Panc1 (cell line): Measurements from ENCODE around the gene TMA16. TPM values are rescaled to one million over a fixed set of nuclear protein-coding genes. Genes with fewer than 3 reads are reported as not detected.
A peak's percentile ranks its signal among the peaks of the same experiment; 100 is the strongest.

Experiments
- ATAC-seq: fragments of 200-7000 bp; cut with Tn5 transposase; 2 replicates; pipeline ENCODE4 v1.9.1; 2020; ENCODE audit warnings: mild to moderate bottlenecking, moderate library complexity
- BruUV-seq: library from RNA; stranded (reverse); fragments of 400-500 nt; replicated peaks from 2 replicates; lab custom pipeline; 2021; lab: Mats Ljungman, UMichigan
- CTCF ChIA-PET: fragments of 300-600 bp; sonication (Branson Sonifier 250); formaldehyde crosslinking; loops from one replicate; lab custom pipeline; 2022; ENCODE audit warnings: antibody characterized with exemption; lab: Charles Lee
- POLR2A ChIA-PET: fragments of 300-600 bp; sonication (Branson Sonifier 250); formaldehyde crosslinking; loops from one replicate; lab custom pipeline; 2022; ENCODE audit warnings: antibody characterized with exemption; lab: Charles Lee
- DNase-seq: peaks from one replicate; pipeline ENCODE4 v3.0.0-alpha.2; 2010; ENCODE audit warnings: low read depth, low spot score
- H3K27ac ChIP-seq: 2 replicates; pipeline ENCODE4 v1.5.1; 2011; ENCODE audit warnings: mild to moderate bottlenecking, low read length, inconsistent platforms
- H3K27me3 ChIP-seq: fragments of 200-500 bp; sonication (Bioruptor generic); 2 replicates; pipeline ENCODE4 v1.6.0; 2014; ENCODE audit warnings: low read length, inconsistent platforms; ENCODE audit not compliant: control insufficient read depth, insufficient read depth
- H3K36me3 ChIP-seq: fragments of 200-500 bp; sonication (Bioruptor generic); 2 replicates; pipeline ENCODE4 v1.5.1; 2014; ENCODE audit warnings: inconsistent platforms, mild to moderate bottlenecking, low read length, moderate library complexity; ENCODE audit not compliant: control insufficient read depth, insufficient read depth
- H3K4me1 ChIP-seq: 2 replicates; pipeline ENCODE4 v1.5.1; 2011; ENCODE audit warnings: inconsistent platforms, mild to moderate bottlenecking, low read length, moderate library complexity; ENCODE audit not compliant: control insufficient read depth, insufficient read depth
- H3K4me3 ChIP-seq, 2 experiments: 2 replicates each; pipeline ENCODE4 v1.5.1; 2011 to 2012; ENCODE audit warnings: low read depth in 2 of 2, low read length in 2 of 2, mild to moderate bottlenecking in 2 of 2, inconsistent platforms in 1 of 2, moderate library complexity in 1 of 2
- H3K9me3 ChIP-seq: fragments of 200-500 bp; sonication (Bioruptor generic); 2 replicates; pipeline ENCODE4 v1.5.1; 2014; ENCODE audit warnings: low read depth, mild to moderate bottlenecking, inconsistent platforms, low read length, moderate library complexity; ENCODE audit not compliant: control insufficient read depth, insufficient read depth
- POLR2AphosphoS5 ChIP-seq: IDR thresholded peaks from 2 replicates; pipeline ENCODE4 v1.6.1; 2012; ENCODE audit warnings: mild to moderate bottlenecking, low read depth, low read length, moderate library complexity
- SIN3A ChIP-seq: IDR thresholded peaks from 2 replicates; pipeline ENCODE4 v1.6.1; 2012; ENCODE audit warnings: low read depth, mild to moderate bottlenecking, low read length, moderate library complexity, borderline replicate concordance; ENCODE audit not compliant: insufficient read depth
- TCF7L2 ChIP-seq: IDR thresholded peaks from 2 replicates; pipeline ENCODE4 v1.6.1; 2011; ENCODE audit warnings: mild to moderate bottlenecking, low read depth, low read length, inconsistent platforms
- in situ Hi-C: cut with HindIII; loops from 2 replicates; pipeline ENCODE4 v1.10.0; 2016; ENCODE audit warnings: low sequenced_read_pairs, low pct_unique_long_range_greater_than_20kb
- intact Hi-C: fragments of 100-400 bp; cut with micrococcal nuclease; formaldehyde crosslinking; loops from one replicate; pipeline ENCODE4 v1.10.0; 2022; ENCODE audit not compliant: unreplicated experiment
- total RNA-seq: library from RNA; stranded (reverse); gene quantifications from one replicate; pipeline ENCODE4 v1.2.1, GENCODE V29; 2021; ENCODE audit not compliant: unreplicated experiment
- TF ChIP-seq, protein P1 (sequence below): fragments of 450-650 bp; IDR thresholded peaks from 2 replicates; pipeline ENCODE4 v1.5.1; 2017; ENCODE audit warnings: mild to moderate bottlenecking
- TF ChIP-seq, protein P2 (sequence below), 2 experiments: IDR thresholded peaks; 2 replicates each; pipeline ENCODE4 v1.6.1; 2011 to 2012; ENCODE audit warnings: low read depth in 2 of 2, control low read depth in 1 of 2, low read length in 1 of 2, mild to moderate bottlenecking in 1 of 2, moderate library complexity in 1 of 2; ENCODE audit not compliant: insufficient read depth in 1 of 2

TMA16 gene
- total RNA-seq, 1 experiment from 2014 or later, result 26.9 TPM

DNA sequence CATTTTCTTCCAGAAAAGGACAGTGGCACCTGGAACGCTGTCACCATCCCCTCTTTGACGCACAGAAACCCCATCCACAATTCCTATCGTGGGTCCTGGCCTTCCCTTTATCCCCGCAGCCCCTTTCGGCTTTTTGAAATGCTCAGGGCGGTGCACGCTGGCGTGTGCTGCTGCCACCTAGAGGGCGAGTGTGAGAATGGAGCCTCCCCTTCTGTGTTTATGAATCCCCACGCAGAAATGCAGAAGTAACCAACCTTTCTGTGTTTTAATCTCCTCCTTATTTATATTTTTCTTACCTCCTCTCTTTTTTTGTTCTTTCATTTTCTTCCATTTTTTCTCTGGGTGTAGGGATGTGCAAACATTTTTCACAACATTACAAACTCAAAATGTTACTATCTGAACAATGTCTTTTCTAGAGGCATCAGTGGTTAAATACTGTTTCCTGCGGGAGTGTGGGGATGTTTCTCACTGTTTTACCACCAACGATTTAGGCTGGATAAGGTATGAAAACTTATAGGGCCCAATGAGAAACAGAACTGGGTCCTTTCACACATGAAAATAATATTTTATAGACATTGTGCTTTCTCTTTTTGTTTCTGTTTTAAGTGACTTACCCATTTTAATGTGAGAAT is 50.0 kb downstream of the TMA16 start:
- DNase-seq (no peak), ATAC-seq (peak; percentile 77)
- intact Hi-C loops, result loop anchor here (1.0 to 5.0 kb wide), 3 partner anchors 59 to 1047 kb away; partner anchors contain the start of gene NPY1R
- ChIA-PET CTCF (no interaction called here), POLR2A (no interaction called here)
- no peak overlapping the region for H3K27ac ChIP-seq
- no peaks in the 10 kb centered on the region for H3K36me3 ChIP-seq
- H3K9me3 ChIP-seq, result no peaks in the 10 kb centered on the region
- in situ Hi-C loops, result no loop called here
- H3K4me3 ChIP-seq, result peak overlapping the region; percentile 31 to 53
- no peaks in the 10 kb centered on the region; the same call in 1 of the 2 replicates for H3K4me1 ChIP-seq
- BruUV-seq, result no TSS peak
- H3K27me3 ChIP-seq, result no peaks in the 10 kb centered on the region
- TF ChIP-seq, protein P1, sequence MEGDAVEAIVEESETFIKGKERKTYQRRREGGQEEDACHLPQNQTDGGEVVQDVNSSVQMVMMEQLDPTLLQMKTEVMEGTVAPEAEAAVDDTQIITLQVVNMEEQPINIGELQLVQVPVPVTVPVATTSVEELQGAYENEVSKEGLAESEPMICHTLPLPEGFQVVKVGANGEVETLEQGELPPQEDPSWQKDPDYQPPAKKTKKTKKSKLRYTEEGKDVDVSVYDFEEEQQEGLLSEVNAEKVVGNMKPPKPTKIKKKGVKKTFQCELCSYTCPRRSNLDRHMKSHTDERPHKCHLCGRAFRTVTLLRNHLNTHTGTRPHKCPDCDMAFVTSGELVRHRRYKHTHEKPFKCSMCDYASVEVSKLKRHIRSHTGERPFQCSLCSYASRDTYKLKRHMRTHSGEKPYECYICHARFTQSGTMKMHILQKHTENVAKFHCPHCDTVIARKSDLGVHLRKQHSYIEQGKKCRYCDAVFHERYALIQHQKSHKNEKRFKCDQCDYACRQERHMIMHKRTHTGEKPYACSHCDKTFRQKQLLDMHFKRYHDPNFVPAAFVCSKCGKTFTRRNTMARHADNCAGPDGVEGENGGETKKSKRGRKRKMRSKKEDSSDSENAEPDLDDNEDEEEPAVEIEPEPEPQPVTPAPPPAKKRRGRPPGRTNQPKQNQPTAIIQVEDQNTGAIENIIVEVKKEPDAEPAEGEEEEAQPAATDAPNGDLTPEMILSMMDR, result peak; percentile 90
- TF ChIP-seq, protein P2, sequence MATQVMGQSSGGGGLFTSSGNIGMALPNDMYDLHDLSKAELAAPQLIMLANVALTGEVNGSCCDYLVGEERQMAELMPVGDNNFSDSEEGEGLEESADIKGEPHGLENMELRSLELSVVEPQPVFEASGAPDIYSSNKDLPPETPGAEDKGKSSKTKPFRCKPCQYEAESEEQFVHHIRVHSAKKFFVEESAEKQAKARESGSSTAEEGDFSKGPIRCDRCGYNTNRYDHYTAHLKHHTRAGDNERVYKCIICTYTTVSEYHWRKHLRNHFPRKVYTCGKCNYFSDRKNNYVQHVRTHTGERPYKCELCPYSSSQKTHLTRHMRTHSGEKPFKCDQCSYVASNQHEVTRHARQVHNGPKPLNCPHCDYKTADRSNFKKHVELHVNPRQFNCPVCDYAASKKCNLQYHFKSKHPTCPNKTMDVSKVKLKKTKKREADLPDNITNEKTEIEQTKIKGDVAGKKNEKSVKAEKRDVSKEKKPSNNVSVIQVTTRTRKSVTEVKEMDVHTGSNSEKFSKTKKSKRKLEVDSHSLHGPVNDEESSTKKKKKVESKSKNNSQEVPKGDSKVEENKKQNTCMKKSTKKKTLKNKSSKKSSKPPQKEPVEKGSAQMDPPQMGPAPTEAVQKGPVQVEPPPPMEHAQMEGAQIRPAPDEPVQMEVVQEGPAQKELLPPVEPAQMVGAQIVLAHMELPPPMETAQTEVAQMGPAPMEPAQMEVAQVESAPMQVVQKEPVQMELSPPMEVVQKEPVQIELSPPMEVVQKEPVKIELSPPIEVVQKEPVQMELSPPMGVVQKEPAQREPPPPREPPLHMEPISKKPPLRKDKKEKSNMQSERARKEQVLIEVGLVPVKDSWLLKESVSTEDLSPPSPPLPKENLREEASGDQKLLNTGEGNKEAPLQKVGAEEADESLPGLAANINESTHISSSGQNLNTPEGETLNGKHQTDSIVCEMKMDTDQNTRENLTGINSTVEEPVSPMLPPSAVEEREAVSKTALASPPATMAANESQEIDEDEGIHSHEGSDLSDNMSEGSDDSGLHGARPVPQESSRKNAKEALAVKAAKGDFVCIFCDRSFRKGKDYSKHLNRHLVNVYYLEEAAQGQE (IDR thresholded peaks at IDR 0.05; ENCODE audit: insufficient read depth in 1 of 2, low read depth in 2 of 2, low read length in 1 of 2), result no peak

DNA sequence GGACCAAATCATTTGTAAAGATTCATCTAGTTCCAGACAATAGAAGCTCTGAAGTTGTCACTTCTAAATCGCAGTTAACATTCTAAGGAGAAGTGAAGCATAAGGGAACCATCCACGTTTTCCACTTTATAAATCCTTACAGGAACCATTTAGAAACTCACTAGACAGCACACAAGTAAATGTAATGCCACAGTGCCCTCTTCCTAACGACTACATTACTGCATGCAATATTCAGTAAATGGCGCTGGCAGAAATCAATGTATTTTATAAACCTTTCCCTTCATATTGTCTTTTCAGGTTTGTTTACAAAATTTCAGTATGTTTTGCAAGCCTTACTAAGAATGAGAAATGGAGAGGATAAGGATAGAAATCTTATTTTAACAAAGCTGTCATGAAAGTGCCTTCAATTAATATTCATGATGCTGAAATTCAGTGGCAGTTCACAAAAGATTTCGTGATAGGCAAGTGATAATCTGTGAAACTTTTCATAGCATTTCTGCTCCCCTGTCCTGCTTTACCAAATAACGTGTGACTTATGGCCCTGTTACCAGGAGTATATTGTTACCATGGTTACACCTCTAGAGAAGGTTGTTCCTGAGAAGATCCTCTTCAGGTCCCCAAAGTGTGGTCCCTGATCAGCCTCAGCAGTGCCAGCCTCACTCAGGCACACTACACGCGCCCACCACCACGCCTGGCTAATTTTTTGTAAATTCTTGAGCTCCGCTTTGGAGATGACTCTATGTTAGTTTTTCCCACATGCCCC is 54.2 kb downstream of the TMA16 start:
- in situ Hi-C loops, result no loop called here
- POLR2A ChIA-PET, result no interaction called here
- ATAC-seq (peak; percentile 77; the same call in 1 of the 2 replicates), DNase-seq (no peak)
- TF ChIP-seq POLR2AphosphoS5, result no peak
- TF ChIP-seq SIN3A, result no peak
- no peak for TF ChIP-seq TCF7L2
- TF ChIP-seq, protein P2 (IDR thresholded peaks at IDR 0.05; ENCODE audit: insufficient read depth in 1 of 2, low read depth in 2 of 2, low read length in 1 of 2), result no peak
- TF ChIP-seq, protein P1, result peak; percentile 66; the same call in 1 of the 2 replicates
- BruUV-seq, result no TSS peak
- CTCF ChIA-PET, result interaction anchor here (0.7 kb wide), 1 partner anchor 45 kb away, joined by 6 read pairs; no protein-coding TSS in a partner anchor
- Histone ChIP-seq H3K27ac (no peak overlapping the region), H3K9me3 (no peaks in the 10 kb centered on the region), H3K36me3 (no peaks in the 10 kb centered on the region), H3K27me3 (no peaks in the 10 kb centered on the region), H3K4me3 (no peak overlapping the region), H3K4me1 (0 out of 2 replicates have a peak, but pooled peaks cover 3% of the 10 kb centered on the region)
- intact Hi-C loops, result loop anchor here (1.0 to 5.0 kb wide), 2 partner anchors 64 to 216 kb away; partner anchors contain the start of gene NPY1R
